DMS114 treated with DMSO at 0.1 percent for 48 hours (cell line): Measurements from ENCODE around the gene CPT1B.
"Not testable (repeated sequence)": the region's sequence is repeated elsewhere in the genome, so short reads cannot be mapped to it uniquely, and the experiment has no call there.

Source experiments
- DNase-seq: peaks from one replicate; lab custom pipeline; 2025; ENCODE audit not compliant: unreplicated experiment; lab: John Stamatoyannopoulos, UW

CPT1B gene

GRCh38 chr22:50577987-50578775 lies at the start of gene CPT1B:
CPT1B (minus strand) TSS chr22:50578427; CDS start chr22:50577915, 512 bp downstream.
- DNase-seq, result no peak

- no peak for DNase-seq
Measured at GRCh38 chr22:50626850-50627641, 48.8 kb upstream of the CPT1B start.

- no peak for DNase-seq
Measured at GRCh38 chr22:50626314-50626849, 48.2 kb upstream of the CPT1B start.

GRCh38 chr22:50625568-50626313 lies 47.5 kb upstream of the CPT1B start:
- no peak for DNase-seq

- no peak for DNase-seq
Measured at GRCh38 chr22:50625131-50625567, 46.9 kb upstream of the CPT1B start.

GRCh38 chr22:50624347-50625130 lies 46.3 kb upstream of the CPT1B start:
- no peak for DNase-seq

GRCh38 chr22:50622723-50623327 lies 44.6 kb upstream of the CPT1B start:
- DNase-seq, result no peak

- no peak for DNase-seq
Measured at GRCh38 chr22:50621948-50622722, 43.9 kb upstream of the CPT1B start.

GRCh38 chr22:50621356-50621880 lies 43.2 kb upstream of the CPT1B start:
- no peak for DNase-seq

- peak; percentile 74 for DNase-seq
Measured at GRCh38 chr22:50620593-50621355, 42.5 kb upstream of the CPT1B start.

GRCh38 chr22:50614296-50614695 lies 36.1 kb upstream of the CPT1B start:
- DNase-seq, result not testable (repeated sequence)

- no peak for DNase-seq
Measured at GRCh38 chr22:50613291-50613981, 35.2 kb upstream of the CPT1B start.

GRCh38 chr22:50612528-50613221 lies 34.4 kb upstream of the CPT1B start:
- no peak for DNase-seq

- DNase-seq, result no peak
Measured at GRCh38 chr22:50612168-50612527, 33.9 kb upstream of the CPT1B start.

GRCh38 chr22:50611341-50612060 lies 33.3 kb upstream of the CPT1B start:
- DNase-seq, result no peak

- no peak for DNase-seq
Measured at GRCh38 chr22:50610581-50610980, 32.4 kb upstream of the CPT1B start.
